ENCODE results near the gene CHRND. TPM values are rescaled to one million over a fixed set of nuclear protein-coding genes. Genes with fewer than 3 reads are reported as not detected.

Gene CHRND
- total and polyA plus RNA-seq, 2 of the 13 experiments (the other 11 are each of a cell fraction or from before 2014, with no cell fraction given): 0.18 TPM; not detected in 1

- TF ChIP-seq CENPBD1 (CRISPR knock-in tag; IDR thresholded peaks at IDR 0.05; ENCODE audit: borderline replicate concordance, low read depth) (no peak), FIP1L1 (IDR thresholded peaks at IDR 0.05; ENCODE audit: borderline replicate concordance, insufficient read depth, low read depth, low read length) (no peak), ZBTB4 (CRISPR knock-in tag; IDR thresholded peaks at IDR 0.05; ENCODE audit: borderline replicate concordance) (no peak), ZNF644 (CRISPR knock-in tag; IDR thresholded peaks at IDR 0.05; ENCODE audit: low read depth) (no peak), ZNF883 (CRISPR knock-in tag; IDR thresholded peaks at IDR 0.05; ENCODE audit: not compliant biosample characterization) (no peak), SUZ12 (IDR thresholded peaks at IDR 0.05; ENCODE audit: low read depth, low read length) (no peak), TFAP4 (IDR thresholded peaks at IDR 0.05; ENCODE audit: borderline replicate concordance, low read depth) (no peak), ZNF678 (CRISPR knock-in tag; IDR thresholded peaks at IDR 0.05) (no peak), E2F5 (CRISPR knock-in tag; conservative IDR thresholded peaks at IDR 0.05) (no peak), IKZF1 (IDR thresholded peaks at IDR 0.05) (no peak), CTCF (CRISPR knock-in tag; IDR thresholded peaks at IDR 0.05) (peak; percentile 84), ATF7 (IDR thresholded peaks at IDR 0.05) (no peak), ATF7 (CRISPR knock-in tag; IDR thresholded peaks at IDR 0.05) (no peak), MNT (IDR thresholded peaks at IDR 0.05) (no peak), TBX2 (CRISPR knock-in tag; IDR thresholded peaks at IDR 0.05; ENCODE audit: borderline replicate concordance) (0 out of 2 replicates have a peak, but pooled peaks have one; percentile 19), ZNF572 (CRISPR knock-in tag; IDR thresholded peaks at IDR 0.05) (no peak), NRL (CRISPR knock-in tag; IDR thresholded peaks at IDR 0.05; ENCODE audit: borderline replicate concordance) (no peak)
Observed at GRCh38 chr2:232523682-232524597, 2.0 kb upstream of the CHRND start (continued).
